Measurements from ENCODE around the gene GCK. TPM values are rescaled to one million over a fixed set of nuclear protein-coding genes. Genes with fewer than 3 reads are reported as not detected.

GCK gene
- total RNA-seq, 1 experiment from 2014 or later, result not detected

DNA sequence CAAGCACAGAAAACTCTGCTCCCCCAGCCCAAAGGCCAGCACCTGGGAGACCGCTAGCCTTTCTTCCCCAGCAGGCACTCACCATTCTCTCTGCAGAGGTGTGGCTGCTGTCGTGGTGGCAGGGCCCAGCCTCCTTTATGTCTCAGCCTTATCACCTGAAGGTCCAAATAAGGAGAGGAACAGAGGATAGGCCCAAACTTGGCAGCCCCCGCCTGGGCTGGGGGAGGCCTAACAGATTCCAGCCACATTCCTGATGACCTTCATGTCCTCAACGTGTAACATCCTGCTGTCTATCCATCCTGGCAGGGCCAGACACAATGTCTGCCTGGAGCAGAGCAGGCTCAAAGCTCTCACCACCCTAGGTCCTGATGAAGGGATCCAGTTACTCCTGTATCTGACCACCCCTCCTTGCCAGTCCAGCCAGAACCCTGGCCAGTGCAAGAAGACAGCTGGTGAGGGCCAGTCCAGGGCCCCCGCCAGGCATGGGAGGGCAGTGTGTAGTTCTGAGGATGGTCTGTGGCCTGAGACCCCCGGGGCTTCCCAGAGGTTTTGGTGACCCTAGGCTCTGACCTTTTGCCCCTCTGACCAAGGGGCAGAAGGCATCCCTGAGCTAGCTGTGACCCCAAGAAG lies 47.9 kb downstream of the GCK start, which contains the start of gene MYL7:
MYL7 (minus strand) TSS at position 112 of the 630 bp plus-strand sequence; CDS start at position 85, 27 bp downstream.
- Histone ChIP-seq H3K4me2 (ENCODE audit: low read length) (no peak within 1 kb of the TSS), H3K9me2 (replicated peaks; ENCODE audit: low read length) (no peaks in the 10 kb centered on the region), H3K79me2 (ENCODE audit: low read length) (no peaks in the 10 kb centered on the region), H3F3A (ENCODE audit: low read length, unreplicated experiment) (no peaks in the 10 kb centered on the region), H3K27ac (ENCODE audit: low read length) (no peak within 1 kb of the TSS), H3K9ac (ENCODE audit: low read length) (no peak within 1 kb of the TSS), H3K27me3 (ENCODE audit: low read length) (no peaks in the 10 kb centered on the region), H4K20me1 (ENCODE audit: low read length) (no peaks in the 10 kb centered on the region), H3K36me3 (ENCODE audit: low read depth, low read length) (no peaks in the 10 kb centered on the region), H2AFZ (ENCODE audit: low read length) (no peak within 1 kb of the TSS), H3K4me1 (ENCODE audit: insufficient read depth, low read length) (no peaks in the 10 kb centered on the region), H3K9me3 (ENCODE audit: low read length) (no peaks in the 10 kb centered on the region), H3K4me3 (ENCODE audit: low read length) (no peak within 1 kb of the TSS)
- ChIA-PET CTCF (no interaction called here), POLR2A (ENCODE audit: unreplicated experiment) (no interaction called here)
- TF ChIP-seq EZH2phosphoT487 (IDR thresholded peaks at IDR 0.05; ENCODE audit: borderline replicate concordance, low read length), result no peak
- TF ChIP-seq, protein P1, sequence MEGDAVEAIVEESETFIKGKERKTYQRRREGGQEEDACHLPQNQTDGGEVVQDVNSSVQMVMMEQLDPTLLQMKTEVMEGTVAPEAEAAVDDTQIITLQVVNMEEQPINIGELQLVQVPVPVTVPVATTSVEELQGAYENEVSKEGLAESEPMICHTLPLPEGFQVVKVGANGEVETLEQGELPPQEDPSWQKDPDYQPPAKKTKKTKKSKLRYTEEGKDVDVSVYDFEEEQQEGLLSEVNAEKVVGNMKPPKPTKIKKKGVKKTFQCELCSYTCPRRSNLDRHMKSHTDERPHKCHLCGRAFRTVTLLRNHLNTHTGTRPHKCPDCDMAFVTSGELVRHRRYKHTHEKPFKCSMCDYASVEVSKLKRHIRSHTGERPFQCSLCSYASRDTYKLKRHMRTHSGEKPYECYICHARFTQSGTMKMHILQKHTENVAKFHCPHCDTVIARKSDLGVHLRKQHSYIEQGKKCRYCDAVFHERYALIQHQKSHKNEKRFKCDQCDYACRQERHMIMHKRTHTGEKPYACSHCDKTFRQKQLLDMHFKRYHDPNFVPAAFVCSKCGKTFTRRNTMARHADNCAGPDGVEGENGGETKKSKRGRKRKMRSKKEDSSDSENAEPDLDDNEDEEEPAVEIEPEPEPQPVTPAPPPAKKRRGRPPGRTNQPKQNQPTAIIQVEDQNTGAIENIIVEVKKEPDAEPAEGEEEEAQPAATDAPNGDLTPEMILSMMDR (conservative IDR thresholded peaks at IDR 0.05; ENCODE audit: low read depth, low read length), result no peak
- no peak for TF ChIP-seq EZH2 (IDR thresholded peaks at IDR 0.05; ENCODE audit: low read length, unreplicated experiment)
- no peak for ATAC-seq
- DNase-seq, result no peak
- no TSS peak for BruUV-seq (replicated peaks)
- intact Hi-C loops (cut with micrococcal nuclease), result no loop called here

DNA sequence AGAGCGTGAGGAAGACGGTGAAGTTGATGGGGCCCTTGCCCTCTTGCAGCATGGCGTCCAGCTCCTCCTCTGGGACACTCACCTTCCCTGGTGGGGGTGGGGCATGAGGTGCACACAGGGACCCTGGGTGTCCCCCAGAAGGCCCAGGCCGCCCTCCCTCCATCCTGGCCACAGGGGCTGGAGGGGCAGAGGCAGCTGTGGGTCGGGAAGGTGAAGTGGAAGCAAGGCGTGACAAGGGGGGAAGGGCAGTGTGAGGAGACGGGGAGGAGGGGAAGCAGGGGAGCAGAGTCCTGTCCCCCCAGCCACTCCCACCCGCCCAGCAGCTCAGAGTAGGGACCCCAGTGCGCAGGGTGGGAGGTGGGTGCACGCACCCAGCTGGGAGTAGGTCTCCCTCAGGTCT lies 48.9 kb downstream of the GCK start:
- ChIA-PET POLR2A (ENCODE audit: unreplicated experiment) (no interaction called here), CTCF (no interaction called here)
- TF ChIP-seq, protein P1 (conservative IDR thresholded peaks at IDR 0.05; ENCODE audit: low read depth, low read length), result no peak
- no peak for TF ChIP-seq EZH2phosphoT487 (IDR thresholded peaks at IDR 0.05; ENCODE audit: borderline replicate concordance, low read length)
- no peak for TF ChIP-seq EZH2 (IDR thresholded peaks at IDR 0.05; ENCODE audit: low read length, unreplicated experiment)

DNA sequence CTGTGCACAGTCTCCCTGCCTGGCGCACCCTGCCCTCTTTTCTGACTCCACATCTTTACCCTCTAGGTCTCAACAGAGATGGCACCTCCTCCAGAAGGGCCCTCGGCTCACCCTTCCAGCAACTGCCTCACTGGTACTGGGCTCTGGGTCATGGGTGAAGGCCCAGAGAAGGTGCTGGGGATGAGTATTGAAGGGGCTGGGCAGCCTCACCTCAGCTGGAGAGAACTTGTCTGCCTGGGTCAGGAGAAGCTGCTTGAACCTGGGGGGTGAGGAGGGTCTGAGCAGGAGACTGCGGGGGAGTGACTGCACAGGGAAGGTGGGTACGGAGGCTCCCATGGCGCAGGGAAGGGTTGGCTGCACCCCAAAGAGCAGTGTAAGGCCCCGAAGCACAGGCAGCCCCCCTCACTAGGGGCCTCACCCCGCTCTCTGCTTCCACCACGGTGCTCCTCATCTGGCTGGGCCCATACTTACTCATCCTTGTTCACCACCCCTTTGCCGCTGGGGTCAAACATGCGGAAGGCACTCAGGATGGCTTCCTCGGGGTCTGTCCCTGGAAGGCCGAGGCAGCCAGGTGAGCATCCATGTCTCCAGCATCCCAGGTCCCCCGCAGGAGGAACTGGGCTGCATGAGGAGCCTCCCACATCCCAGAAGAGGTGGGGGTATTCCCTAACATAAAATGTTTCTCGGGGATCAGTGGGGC lies 49.8 kb downstream of the GCK start:
- intact Hi-C loops (cut with micrococcal nuclease), result no loop called here
- H3K9me3 ChIP-seq (ENCODE audit: low read length), result no peaks in the 10 kb centered on the region
- H3K27ac ChIP-seq (ENCODE audit: low read length), result no peak overlapping the region
- H3K4me3 ChIP-seq (ENCODE audit: low read length), result no peak overlapping the region
- no peaks in the 10 kb centered on the region for H3F3A ChIP-seq (ENCODE audit: low read length, unreplicated experiment)
- DNase-seq, result no peak
- no peak for ATAC-seq
- ChIA-PET CTCF (no interaction called here), POLR2A (ENCODE audit: unreplicated experiment) (no interaction called here)
- no peak overlapping the region for H3K4me2 ChIP-seq (ENCODE audit: low read length)
- H3K36me3 ChIP-seq (ENCODE audit: low read depth, low read length), result no peaks in the 10 kb centered on the region
- no peak for TF ChIP-seq EZH2phosphoT487 (IDR thresholded peaks at IDR 0.05; ENCODE audit: borderline replicate concordance, low read length)
- TF ChIP-seq, protein P1 (conservative IDR thresholded peaks at IDR 0.05; ENCODE audit: low read depth, low read length), result no peak
- TF ChIP-seq EZH2 (IDR thresholded peaks at IDR 0.05; ENCODE audit: low read length, unreplicated experiment), result no peak
- H3K79me2 ChIP-seq (ENCODE audit: low read length), result no peaks in the 10 kb centered on the region
- no peaks in the 10 kb centered on the region for H3K9me2 ChIP-seq (replicated peaks; ENCODE audit: low read length)
- no peaks in the 10 kb centered on the region for H3K27me3 ChIP-seq (ENCODE audit: low read length)
- H3K9ac ChIP-seq (ENCODE audit: low read length), result no peak overlapping the region
- no peak overlapping the region for H2AFZ ChIP-seq (ENCODE audit: low read length)
- BruUV-seq (replicated peaks), result no TSS peak
- no peaks in the 10 kb centered on the region for H3K4me1 ChIP-seq (ENCODE audit: insufficient read depth, low read length)
- H4K20me1 ChIP-seq (ENCODE audit: low read length), result no peaks in the 10 kb centered on the region

More for the DNA sequence above, 48.9 kb downstream of the GCK start:
- H3K27me3 ChIP-seq (ENCODE audit: low read length), result no peaks in the 10 kb centered on the region
- no peaks in the 10 kb centered on the region for H3K79me2 ChIP-seq (ENCODE audit: low read length)
- H3K9ac ChIP-seq (ENCODE audit: low read length), result no peak overlapping the region
- intact Hi-C loops (cut with micrococcal nuclease), result no loop called here
- H3K9me3 ChIP-seq (ENCODE audit: low read length), result no peaks in the 10 kb centered on the region
- no peaks in the 10 kb centered on the region for H3K4me1 ChIP-seq (ENCODE audit: insufficient read depth, low read length)
- no peak overlapping the region for H2AFZ ChIP-seq (ENCODE audit: low read length)
- H3F3A ChIP-seq (ENCODE audit: low read length, unreplicated experiment), result no peaks in the 10 kb centered on the region
- H3K9me2 ChIP-seq (replicated peaks; ENCODE audit: low read length), result no peaks in the 10 kb centered on the region
- BruUV-seq (replicated peaks), result no TSS peak
- H4K20me1 ChIP-seq (ENCODE audit: low read length), result no peaks in the 10 kb centered on the region
- no peak for ATAC-seq
- H3K4me3 ChIP-seq (ENCODE audit: low read length), result no peak overlapping the region
- no peak for DNase-seq
- no peak overlapping the region for H3K4me2 ChIP-seq (ENCODE audit: low read length)
- H3K36me3 ChIP-seq (ENCODE audit: low read depth, low read length), result no peaks in the 10 kb centered on the region
- H3K27ac ChIP-seq (ENCODE audit: low read length), result no peak overlapping the region
